Measurements from ENCODE around the gene PRSS56. TPM values are rescaled to one million over a fixed set of nuclear protein-coding genes. Genes with fewer than 3 reads are reported as not detected.

PRSS56 gene
- polyA plus RNA-seq, 1 donor (not counting 4 experiments of a cell fraction or from before 2014, with no cell fraction given): not detected

- Histone ChIP-seq H3K27me3 (ENCODE audit: control insufficient read depth, extremely low read depth, insufficient read depth, low read length) (peaks cover 6% of the 10 kb centered on the region), H3K36me3 (ENCODE audit: control insufficient read depth in 2 of 2, extremely low read depth in 1 of 2, insufficient read depth in 2 of 2, low read length in 2 of 2) (no peaks in the 10 kb centered on the region), H3K9me1 (ENCODE audit: control insufficient read depth, extremely low read depth, insufficient read depth, low read length) (no peaks in the 10 kb centered on the region), H3K4me1 (ENCODE audit: control insufficient read depth, extremely low read depth, insufficient read depth, low read length) (no peaks in the 10 kb centered on the region), H3K9me3 (ENCODE audit: control insufficient read depth, low read depth, low read length) (no peaks in the 10 kb centered on the region), H2AFZ (ENCODE audit: control insufficient read depth, low read length) (no peak overlapping the region), H3K27ac (ENCODE audit: control insufficient read depth, insufficient read depth, low read length) (no peak overlapping the region), H4K20me1 (ENCODE audit: control insufficient read depth, extremely low read depth, insufficient read depth, low read length) (no peaks in the 10 kb centered on the region), H3K4me2 (ENCODE audit: control insufficient read depth, extremely low read depth, insufficient read depth, low read depth, low read length) (no peak overlapping the region), H3K4me3 (ENCODE audit: control insufficient read depth in 2 of 3, extremely low read depth in 1 of 3, insufficient read depth in 2 of 3, low read depth in 1 of 3, low read length in 3 of 3) (no peak overlapping the region), H3K79me2 (ENCODE audit: control insufficient read depth, insufficient read depth, low read length) (no peaks in the 10 kb centered on the region), H3K9ac (ENCODE audit: control insufficient read depth, extremely low read depth, insufficient read depth, low read length) (no peak overlapping the region)
- DNase-seq (ENCODE audit: low read depth, low spot score) (no peak), FAIRE-seq (no peak)
- dilution Hi-C loops (cut with MboI; ENCODE audit: extremely low pct_ligation_motif_present, low sequenced_read_pairs): no loop called here
- TF ChIP-seq CTCF (optimal IDR thresholded peaks at IDR 0.05 in 1 of 3, IDR thresholded peaks at IDR 0.05 in 1 of 3, conservative IDR thresholded peaks at IDR 0.05 in 1 of 3; ENCODE audit: extremely low read depth in 1 of 3, insufficient read depth in 2 of 3, low read length in 3 of 3): no peak
- TF ChIP-seq EZH2 (IDR thresholded peaks at IDR 0.05; ENCODE audit: low read length): no peak
Observed at GRCh38 chr2:232513353-232513752, 6.8 kb upstream of the PRSS56 start.

DNA sequence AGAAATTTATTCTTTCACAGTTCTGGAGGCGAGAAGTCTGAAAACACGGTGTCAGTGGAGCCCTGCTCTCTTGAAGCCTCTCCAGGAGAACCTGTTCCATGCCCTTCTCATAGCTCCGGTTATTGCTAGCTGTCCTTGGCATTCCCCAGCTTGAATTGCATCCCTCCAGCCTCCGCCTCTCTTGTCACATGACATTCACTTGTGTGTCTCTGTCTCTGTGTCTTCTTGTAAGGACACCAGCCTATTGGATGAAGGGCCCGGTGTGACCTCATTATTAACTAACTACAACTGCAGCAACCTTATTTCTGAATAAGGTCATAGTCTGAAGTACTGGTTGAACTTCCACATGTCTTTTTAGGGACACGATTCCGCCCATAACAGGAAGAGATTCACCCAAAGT is 4.5 kb upstream of the PRSS56 start:
- Histone ChIP-seq H3K79me2 (ENCODE audit: control insufficient read depth, insufficient read depth, low read length) (no peaks in the 10 kb centered on the region), H4K20me1 (ENCODE audit: control insufficient read depth, extremely low read depth, insufficient read depth, low read length) (no peaks in the 10 kb centered on the region), H3K36me3 (ENCODE audit: control insufficient read depth in 2 of 2, extremely low read depth in 1 of 2, insufficient read depth in 2 of 2, low read length in 2 of 2) (no peaks in the 10 kb centered on the region), H3K27ac (ENCODE audit: control insufficient read depth, insufficient read depth, low read length) (no peak overlapping the region), H3K4me3 (ENCODE audit: control insufficient read depth in 2 of 3, extremely low read depth in 1 of 3, insufficient read depth in 2 of 3, low read depth in 1 of 3, low read length in 3 of 3) (no peak overlapping the region), H3K9me3 (ENCODE audit: control insufficient read depth, low read depth, low read length) (no peaks in the 10 kb centered on the region), H3K9me1 (ENCODE audit: control insufficient read depth, extremely low read depth, insufficient read depth, low read length) (no peaks in the 10 kb centered on the region), H2AFZ (ENCODE audit: control insufficient read depth, low read length) (no peak overlapping the region), H3K27me3 (ENCODE audit: control insufficient read depth, extremely low read depth, insufficient read depth, low read length) (peaks cover 11% of the 10 kb centered on the region), H3K9ac (ENCODE audit: control insufficient read depth, extremely low read depth, insufficient read depth, low read length) (no peak overlapping the region), H3K4me1 (ENCODE audit: control insufficient read depth, extremely low read depth, insufficient read depth, low read length) (no peaks in the 10 kb centered on the region), H3K4me2 (ENCODE audit: control insufficient read depth, extremely low read depth, insufficient read depth, low read depth, low read length) (no peak overlapping the region)
- dilution Hi-C loops (cut with MboI; ENCODE audit: extremely low pct_ligation_motif_present, low sequenced_read_pairs): no loop called here
- no peak for TF ChIP-seq EZH2 (IDR thresholded peaks at IDR 0.05; ENCODE audit: low read length)
- no peak for TF ChIP-seq CTCF (optimal IDR thresholded peaks at IDR 0.05 in 1 of 3, IDR thresholded peaks at IDR 0.05 in 1 of 3, conservative IDR thresholded peaks at IDR 0.05 in 1 of 3; ENCODE audit: extremely low read depth in 1 of 3, insufficient read depth in 2 of 3, low read length in 3 of 3)
- FAIRE-seq (no peak), DNase-seq (ENCODE audit: low read depth, low spot score) (no peak)
